Lower leg skin (tissue), 4 donors: Measurements from ENCODE around the gene C19orf44. TPM values are rescaled to one million over a fixed set of nuclear protein-coding genes. Genes with fewer than 3 reads are reported as not detected.

Experiments
- DNase-seq, 2 donors: peaks; one replicate each; pipeline ENCODE4 v3.0.0-alpha.2; 2019; ENCODE audit warnings: low spot score in 2 of 2
- H3K4me3 ChIP-seq: fragments of 200-600 bp; sonication (generic); 2 replicates; pipeline ENCODE4 v1.5.1; 2017; ENCODE audit warnings: mild to moderate bottlenecking, low read depth; ENCODE audit not compliant: poor library complexity, severe bottlenecking
- CTCF ChIP-seq, 3 donors: fragments of 450-650 bp; IDR thresholded peaks; one replicate each; pipeline ENCODE4 v1.5.1; 2016; ENCODE audit warnings: antibody characterized with exemption in 3 of 3, mild to moderate bottlenecking in 3 of 3, moderate library complexity in 2 of 3
- POLR2A ChIP-seq, 2 donors: fragments of 450-650 bp; IDR thresholded peaks; one replicate each; pipeline ENCODE4 v1.6.1; 2016 to 2017; ENCODE audit warnings: antibody characterized with exemption in 2 of 2, mild to moderate bottlenecking in 1 of 2, moderate library complexity in 1 of 2
- WGBS, 2 donors: methylation state at CpG; one replicate each; pipeline ENCODE4 v1.1.5; 2018; 5-methylcytosine and 5-hydroxymethylcytosine counted together
- intact Hi-C: fragments of 100-400 bp; cut with DNase I; formaldehyde crosslinking; loops from one replicate; pipeline ENCODE4 v1.15.0; 2023; ENCODE audit warnings: low total_unique reads
- total RNA-seq, 4 donors: library from RNA; depleted of rRNA; stranded (reverse); fragments of >200 nt; gene quantifications; one replicate each; pipeline ENCODE4 v1.1.0, GENCODE V29; 2016

Gene C19orf44
- total RNA-seq, 4 donors from 2014 or later: 3.7 to 5.0 (median 4.8) TPM

- intact Hi-C loops: no loop called here
- WGBS, 2 donors: 91 to 97% methylated on average over 10 of the region's 10 CpGs
- H3K4me3 ChIP-seq: no peak overlapping the region
- DNase-seq: no peak
- no peak for TF ChIP-seq POLR2A (IDR thresholded peaks at IDR 0.05)
- no peak for TF ChIP-seq CTCF (IDR thresholded peaks at IDR 0.05)
These were observed 25.6 kb downstream of the C19orf44 start for GRCh38 chr19:16521715-16522289.

- TF ChIP-seq CTCF (IDR thresholded peaks at IDR 0.05): no peak
- TF ChIP-seq POLR2A (IDR thresholded peaks at IDR 0.05): no peak
- no peak for DNase-seq
- WGBS, 2 donors: 92 to 93% methylated on average over 25 of the region's 25 CpGs
- no peak overlapping the region for H3K4me3 ChIP-seq
- intact Hi-C loops: no loop called here
These were observed 26.6 kb downstream of the C19orf44 start for GRCh38 chr19:16522559-16523377.

- WGBS, 2 donors: 95 to 96% methylated on average over 34 to 54 of the region's 54 CpGs
- no peak for DNase-seq
- no peak overlapping the region for H3K4me3 ChIP-seq
- intact Hi-C loops: no loop called here
- TF ChIP-seq POLR2A (IDR thresholded peaks at IDR 0.05) (no peak), CTCF (IDR thresholded peaks at IDR 0.05) (no peak)
These were observed 29.0 kb downstream of the C19orf44 start for GRCh38 chr19:16524991-16525734.

GRCh38 chr19:16525751-16526481 is 29.7 kb downstream of the C19orf44 start:
- intact Hi-C loops: no loop called here
- 96 to 97% methylated on average over 26 to 29 of the region's 29 CpGs for WGBS, 2 donors
- TF ChIP-seq CTCF (IDR thresholded peaks at IDR 0.05): no peak
- no peak overlapping the region for H3K4me3 ChIP-seq
- no peak for DNase-seq

GRCh38 chr19:16527334-16527935 is 31.2 kb downstream of the C19orf44 start:
- intact Hi-C loops: no loop called here
- DNase-seq: no peak
- no peak overlapping the region for H3K4me3 ChIP-seq
- WGBS, 2 donors: 75 to 77% methylated on average over 14 of the region's 14 CpGs
- TF ChIP-seq CTCF (IDR thresholded peaks at IDR 0.05) (no peak), POLR2A (IDR thresholded peaks at IDR 0.05) (no peak)
